Bronchial epithelial cell (primary cell): Measurements from ENCODE around the gene C3. TPM values are rescaled to one million over a fixed set of nuclear protein-coding genes. Genes with fewer than 3 reads are reported as not detected.

Experiments
- DNase-seq: peaks from one replicate; pipeline ENCODE4 v3.0.0-alpha.2; 2010; ENCODE audit warnings: low read depth
- FAIRE-seq: peaks from 2 replicates; lab custom pipeline; 2011; peaks lifted over from hg19 to GRCh38; lab: Jason Lieb, UNC
- H3K27me3 ChIP-seq: 2 replicates; pipeline ENCODE4 v1.5.1; 2011; ENCODE audit warnings: low read length; ENCODE audit not compliant: control insufficient read depth, insufficient read depth
- H3K36me3 ChIP-seq: 2 replicates; pipeline ENCODE4 v1.5.1; 2011; ENCODE audit warnings: low read length; ENCODE audit not compliant: control insufficient read depth, insufficient read depth
- H3K4me3 ChIP-seq: 2 replicates; pipeline ENCODE4 v1.5.1; 2011; ENCODE audit warnings: mild to moderate bottlenecking, low read depth, low read length, control low read depth
- total RNA-seq: library from RNA; depleted of rRNA; stranded (reverse); fragments of >200 nt; gene quantifications from 2 replicates; pipeline ENCODE4 v1.2.1, GENCODE V29; 2014
- TF ChIP-seq, protein P1 (sequence below): IDR thresholded peaks from 2 replicates; pipeline ENCODE4 v1.5.1; 2011; ENCODE audit warnings: mild to moderate bottlenecking, moderate library complexity, low read length, control low read depth, inconsistent platforms; ENCODE audit not compliant: insufficient read depth, severe bottlenecking

The C3 gene
- total RNA-seq, 1 donor from 2014 or later: 1.3 TPM

DNA sequence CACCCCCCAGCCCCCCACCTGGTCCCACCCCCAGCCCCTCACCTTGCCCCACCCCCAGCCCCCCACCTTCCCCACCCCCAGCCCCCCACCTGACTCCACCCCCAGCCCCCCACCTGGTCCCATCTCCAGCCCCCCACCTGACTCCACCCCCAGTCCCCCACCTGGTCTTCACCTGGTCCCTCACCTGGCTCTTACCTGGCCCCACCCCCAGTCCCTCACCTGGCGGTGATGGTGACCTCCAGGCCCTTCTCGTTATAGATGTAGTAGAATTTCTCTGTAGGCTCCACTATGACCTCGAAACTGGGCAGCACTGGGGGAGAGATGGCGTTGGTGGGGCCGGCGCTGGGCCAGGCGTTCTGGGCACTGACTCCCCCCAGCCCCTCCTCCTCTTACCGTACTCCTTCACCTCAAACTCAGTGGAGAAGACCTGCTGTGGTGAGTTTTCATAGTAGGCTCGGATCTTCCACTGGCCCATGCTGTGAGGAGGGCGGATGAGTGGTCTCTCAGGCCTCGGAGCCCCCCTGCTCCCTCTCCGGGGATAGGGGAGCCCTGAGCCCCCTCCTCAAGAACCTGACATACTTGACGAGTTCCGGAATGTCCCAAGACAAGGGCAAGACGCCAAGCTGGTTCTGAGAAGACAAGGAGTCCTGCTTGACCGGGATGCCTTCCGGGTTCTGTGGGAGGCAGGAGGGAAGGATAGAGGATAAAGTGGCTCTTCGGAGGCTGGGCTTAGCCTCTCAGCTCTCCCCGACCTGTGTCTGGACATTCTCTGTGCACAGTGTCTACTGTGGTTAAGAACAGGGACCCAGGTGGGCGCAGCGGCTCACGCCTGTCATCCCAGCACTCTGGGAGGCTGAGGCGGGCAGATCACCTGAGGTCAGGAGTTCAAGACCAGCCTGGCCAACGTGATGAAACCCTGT, 6.4 kb downstream of the C3 start:
- H3K4me3 ChIP-seq: no peak overlapping the region
- TF ChIP-seq, protein P1, sequence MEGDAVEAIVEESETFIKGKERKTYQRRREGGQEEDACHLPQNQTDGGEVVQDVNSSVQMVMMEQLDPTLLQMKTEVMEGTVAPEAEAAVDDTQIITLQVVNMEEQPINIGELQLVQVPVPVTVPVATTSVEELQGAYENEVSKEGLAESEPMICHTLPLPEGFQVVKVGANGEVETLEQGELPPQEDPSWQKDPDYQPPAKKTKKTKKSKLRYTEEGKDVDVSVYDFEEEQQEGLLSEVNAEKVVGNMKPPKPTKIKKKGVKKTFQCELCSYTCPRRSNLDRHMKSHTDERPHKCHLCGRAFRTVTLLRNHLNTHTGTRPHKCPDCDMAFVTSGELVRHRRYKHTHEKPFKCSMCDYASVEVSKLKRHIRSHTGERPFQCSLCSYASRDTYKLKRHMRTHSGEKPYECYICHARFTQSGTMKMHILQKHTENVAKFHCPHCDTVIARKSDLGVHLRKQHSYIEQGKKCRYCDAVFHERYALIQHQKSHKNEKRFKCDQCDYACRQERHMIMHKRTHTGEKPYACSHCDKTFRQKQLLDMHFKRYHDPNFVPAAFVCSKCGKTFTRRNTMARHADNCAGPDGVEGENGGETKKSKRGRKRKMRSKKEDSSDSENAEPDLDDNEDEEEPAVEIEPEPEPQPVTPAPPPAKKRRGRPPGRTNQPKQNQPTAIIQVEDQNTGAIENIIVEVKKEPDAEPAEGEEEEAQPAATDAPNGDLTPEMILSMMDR: no peak
- FAIRE-seq (no peak), DNase-seq (no peak)
- H3K27me3 ChIP-seq: no peaks in the 10 kb centered on the region
- no peaks in the 10 kb centered on the region for H3K36me3 ChIP-seq

GRCh38 chr19:6712692-6713670, 7.5 kb downstream of the C3 start:
- DNase-seq (no peak), FAIRE-seq (no peak)
- H3K4me3 ChIP-seq: no peak overlapping the region
- H3K27me3 ChIP-seq: no peaks in the 10 kb centered on the region
- TF ChIP-seq, protein P1: no peak
- H3K36me3 ChIP-seq: no peaks in the 10 kb centered on the region

DNA sequence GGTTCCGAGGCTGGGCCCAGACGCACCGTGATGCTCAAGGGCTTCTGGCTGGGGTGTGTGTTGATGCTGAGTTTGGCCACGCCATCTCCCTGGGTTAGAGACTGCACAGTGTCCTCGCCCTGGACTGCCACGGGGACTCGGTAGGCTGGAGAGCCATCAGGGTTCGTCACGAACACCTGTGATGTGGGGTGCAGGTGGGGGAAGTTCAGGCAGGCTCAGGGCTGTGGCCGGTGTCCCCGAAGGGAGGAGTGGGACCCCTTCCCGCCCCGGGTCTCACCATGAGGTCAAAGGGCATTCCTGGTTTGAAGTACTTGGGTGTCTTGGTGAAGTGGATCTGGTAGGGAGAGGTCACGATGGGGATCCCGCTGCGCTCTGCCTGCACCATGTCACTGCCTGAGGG, 8.2 kb downstream of the C3 start:
- no peak overlapping the region for H3K4me3 ChIP-seq
- FAIRE-seq (no peak), DNase-seq (no peak)
- TF ChIP-seq, protein P1: no peak
- H3K27me3 ChIP-seq: no peaks in the 10 kb centered on the region
- no peaks in the 10 kb centered on the region for H3K36me3 ChIP-seq

DNA sequence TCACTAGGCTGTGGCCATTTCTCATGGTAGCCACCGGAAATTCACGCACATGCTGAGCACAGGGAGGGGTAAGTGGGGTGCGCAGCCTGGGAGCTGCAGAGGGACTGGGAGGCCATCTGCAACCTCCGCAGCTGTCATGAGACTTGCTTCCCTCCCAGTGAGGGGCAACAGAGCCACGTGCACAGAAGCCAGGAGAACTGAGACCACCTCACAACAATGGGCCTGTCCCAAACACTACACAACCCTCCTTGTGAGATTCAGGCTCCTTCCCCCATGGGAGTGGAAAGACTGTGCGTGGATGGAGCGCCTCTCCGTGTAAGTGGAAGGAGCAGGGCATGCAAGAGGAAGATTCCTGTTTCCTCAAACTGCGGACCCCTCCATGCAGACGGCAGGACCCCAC, 8.8 kb downstream of the C3 start:
- Histone ChIP-seq H3K36me3 (no peaks in the 10 kb centered on the region), H3K27me3 (no peaks in the 10 kb centered on the region), H3K4me3 (no peak overlapping the region)
- TF ChIP-seq, protein P1: no peak
- DNase-seq: no peak
- FAIRE-seq: no peak

DNA sequence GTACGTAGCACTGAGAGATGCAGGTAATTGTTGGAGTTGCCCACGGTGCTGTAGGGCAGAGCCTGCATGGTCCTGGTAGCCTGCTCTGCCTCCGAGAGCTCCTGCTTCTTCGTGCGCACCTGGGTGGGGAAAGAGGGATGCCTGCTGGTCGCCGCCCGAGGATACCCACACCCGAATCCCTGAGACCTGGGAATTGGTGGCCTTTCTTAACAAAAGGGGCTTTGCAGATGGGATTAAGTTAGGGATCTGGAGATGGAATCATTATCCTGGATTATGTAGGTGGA, 9.4 kb downstream of the C3 start:
- Histone ChIP-seq H3K27me3 (no peaks in the 10 kb centered on the region), H3K4me3 (no peak overlapping the region), H3K36me3 (no peaks in the 10 kb centered on the region)
- DNase-seq: no peak
- TF ChIP-seq, protein P1: no peak
- FAIRE-seq: no peak
